Measurements from ENCODE around the gene SLX4.

Gene SLX4

GRCh38 chr16:3599121-3599520 lies 12.3 kb downstream of the SLX4 start:
- Histone ChIP-seq H3K36me3 (ENCODE audit: control insufficient read depth, insufficient read depth, low read length) (no peaks in the 10 kb centered on the region), H3K4me3 (ENCODE audit: insufficient read depth, low read depth, low read length, poor library complexity, severe bottlenecking) (no peak overlapping the region), H3K9me3 (ENCODE audit: control insufficient read depth, low read length) (no peaks in the 10 kb centered on the region), H3K4me1 (ENCODE audit: control insufficient read depth, insufficient read depth, low read length, poor library complexity, severe bottlenecking) (no peaks in the 10 kb centered on the region), H3K27me3 (replicated peaks; ENCODE audit: control insufficient read depth, insufficient read depth, low read length, poor library complexity, severe bottlenecking) (no peaks in the 10 kb centered on the region), H3K27ac (ENCODE audit: insufficient read depth, low read length, poor library complexity, severe bottlenecking) (no peak overlapping the region)
- DNase-seq = no peak

DNA sequence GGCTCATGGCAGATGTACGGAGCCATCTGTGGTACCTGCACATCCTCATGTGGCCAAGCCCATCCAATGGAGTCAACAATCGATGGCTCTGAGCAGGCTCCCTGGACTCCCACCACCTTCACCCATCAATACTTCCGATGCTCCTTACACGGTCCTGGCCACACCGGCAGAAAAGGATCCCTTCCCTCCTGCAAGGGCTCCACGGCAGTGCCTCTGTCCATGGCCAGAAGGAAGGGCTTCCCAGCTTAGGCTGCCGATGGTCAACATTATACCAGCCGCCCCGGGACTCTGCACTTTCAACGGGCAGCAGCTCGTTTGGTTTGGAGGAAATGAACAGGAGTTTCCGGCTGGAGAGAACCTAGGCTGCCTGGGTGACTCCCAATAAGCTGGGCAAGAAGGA lies 13.2 kb downstream of the SLX4 start:
- H3K4me1 ChIP-seq (ENCODE audit: control insufficient read depth, insufficient read depth, low read length, poor library complexity, severe bottlenecking) = no peaks in the 10 kb centered on the region
- no peaks in the 10 kb centered on the region for H3K27me3 ChIP-seq (replicated peaks; ENCODE audit: control insufficient read depth, insufficient read depth, low read length, poor library complexity, severe bottlenecking)
- no peaks in the 10 kb centered on the region for H3K9me3 ChIP-seq (ENCODE audit: control insufficient read depth, low read length)
- no peak overlapping the region for H3K27ac ChIP-seq (ENCODE audit: insufficient read depth, low read length, poor library complexity, severe bottlenecking)
- no peaks in the 10 kb centered on the region for H3K36me3 ChIP-seq (ENCODE audit: control insufficient read depth, insufficient read depth, low read length)
- no peak for DNase-seq
- no peak overlapping the region for H3K4me3 ChIP-seq (ENCODE audit: insufficient read depth, low read depth, low read length, poor library complexity, severe bottlenecking)

GRCh38 chr16:3597676-3598075 lies 13.7 kb downstream of the SLX4 start:
- DNase-seq = no peak
- no peaks in the 10 kb centered on the region for H3K4me1 ChIP-seq (ENCODE audit: control insufficient read depth, insufficient read depth, low read length, poor library complexity, severe bottlenecking)
- no peak overlapping the region for H3K4me3 ChIP-seq (ENCODE audit: insufficient read depth, low read depth, low read length, poor library complexity, severe bottlenecking)
- no peak overlapping the region for H3K27ac ChIP-seq (ENCODE audit: insufficient read depth, low read length, poor library complexity, severe bottlenecking)
- no peaks in the 10 kb centered on the region for H3K27me3 ChIP-seq (replicated peaks; ENCODE audit: control insufficient read depth, insufficient read depth, low read length, poor library complexity, severe bottlenecking)
- no peaks in the 10 kb centered on the region for H3K36me3 ChIP-seq (ENCODE audit: control insufficient read depth, insufficient read depth, low read length)
- no peaks in the 10 kb centered on the region for H3K9me3 ChIP-seq (ENCODE audit: control insufficient read depth, low read length)

GRCh38 chr16:3597226-3597625 lies 14.2 kb downstream of the SLX4 start:
- Histone ChIP-seq H3K36me3 (ENCODE audit: control insufficient read depth, insufficient read depth, low read length) (no peaks in the 10 kb centered on the region), H3K4me1 (ENCODE audit: control insufficient read depth, insufficient read depth, low read length, poor library complexity, severe bottlenecking) (no peaks in the 10 kb centered on the region), H3K27ac (ENCODE audit: insufficient read depth, low read length, poor library complexity, severe bottlenecking) (no peak overlapping the region), H3K9me3 (ENCODE audit: control insufficient read depth, low read length) (no peaks in the 10 kb centered on the region), H3K27me3 (replicated peaks; ENCODE audit: control insufficient read depth, insufficient read depth, low read length, poor library complexity, severe bottlenecking) (no peaks in the 10 kb centered on the region), H3K4me3 (ENCODE audit: insufficient read depth, low read depth, low read length, poor library complexity, severe bottlenecking) (no peak overlapping the region)
- no peak for DNase-seq

DNA sequence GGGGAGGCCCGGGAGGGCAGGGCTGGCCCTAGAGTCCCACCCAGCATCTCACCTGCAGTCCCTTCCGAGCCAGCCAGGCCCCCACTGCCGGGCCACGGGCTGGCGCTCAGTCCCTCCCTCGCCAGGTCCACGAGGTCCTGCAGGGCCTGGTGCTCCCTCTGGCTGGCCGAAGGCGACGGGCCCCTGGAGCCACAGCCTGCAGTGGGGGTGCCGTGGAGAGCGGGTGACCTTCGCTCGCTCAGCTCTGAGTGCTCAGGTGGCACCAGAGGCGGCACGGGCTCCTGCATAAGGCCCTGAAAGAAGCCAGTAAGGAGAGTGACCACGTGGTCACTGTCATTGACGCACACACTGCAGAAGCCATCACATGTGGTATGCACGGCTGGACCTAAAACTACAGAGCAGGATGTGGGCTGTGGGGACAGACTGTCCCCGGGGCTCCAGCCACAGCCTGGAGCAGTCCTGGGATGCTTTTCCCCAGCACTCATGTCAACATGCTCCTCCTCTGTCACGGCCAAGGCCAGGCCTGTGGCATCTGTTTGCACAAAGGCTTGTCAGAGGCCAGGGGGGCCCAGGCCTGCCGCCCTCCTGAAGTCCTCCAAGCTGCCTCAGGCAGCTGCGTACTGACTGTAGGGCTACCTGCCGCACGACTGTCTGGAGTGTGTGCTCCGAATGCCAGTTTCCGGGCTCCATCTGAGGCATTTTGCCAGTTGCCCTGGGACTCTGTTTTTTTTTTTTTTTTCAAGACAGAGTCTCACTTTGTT lies 15.1 kb downstream of the SLX4 start:
- Histone ChIP-seq H3K27ac (ENCODE audit: insufficient read depth, low read length, poor library complexity, severe bottlenecking) (no peak overlapping the region), H3K36me3 (ENCODE audit: control insufficient read depth, insufficient read depth, low read length) (no peaks in the 10 kb centered on the region), H3K4me1 (ENCODE audit: control insufficient read depth, insufficient read depth, low read length, poor library complexity, severe bottlenecking) (no peaks in the 10 kb centered on the region), H3K9me3 (ENCODE audit: control insufficient read depth, low read length) (no peaks in the 10 kb centered on the region), H3K4me3 (ENCODE audit: insufficient read depth, low read depth, low read length, poor library complexity, severe bottlenecking) (no peak overlapping the region), H3K27me3 (replicated peaks; ENCODE audit: control insufficient read depth, insufficient read depth, low read length, poor library complexity, severe bottlenecking) (no peaks in the 10 kb centered on the region)
- no peak for DNase-seq

DNA sequence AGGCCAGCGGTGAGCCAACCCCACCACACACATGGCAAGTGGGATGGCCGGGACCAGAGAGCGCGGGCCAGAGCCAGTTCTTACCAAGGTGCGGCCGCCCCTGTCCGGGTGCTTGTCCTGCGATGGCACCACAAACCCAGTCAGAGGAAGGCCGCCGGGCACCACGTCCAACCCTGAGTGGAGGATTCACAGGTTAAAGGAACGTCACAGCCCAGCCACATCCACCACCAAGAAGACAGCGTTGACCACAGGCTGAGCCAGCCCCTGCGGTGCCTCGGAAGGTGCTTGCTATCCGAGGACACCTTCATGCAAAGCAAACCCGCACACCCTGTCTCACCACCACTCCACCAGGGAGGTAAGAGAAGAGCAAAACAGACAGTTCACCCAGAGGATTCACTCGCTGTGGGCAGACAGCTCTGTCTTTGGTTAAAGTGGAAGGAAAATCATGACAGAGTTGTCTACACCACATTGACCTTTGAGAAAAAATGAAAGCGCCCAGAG lies 15.8 kb downstream of the SLX4 start:
- Histone ChIP-seq H3K27me3 (replicated peaks; ENCODE audit: control insufficient read depth, insufficient read depth, low read length, poor library complexity, severe bottlenecking) (no peaks in the 10 kb centered on the region), H3K36me3 (ENCODE audit: control insufficient read depth, insufficient read depth, low read length) (no peaks in the 10 kb centered on the region), H3K4me1 (ENCODE audit: control insufficient read depth, insufficient read depth, low read length, poor library complexity, severe bottlenecking) (no peaks in the 10 kb centered on the region), H3K27ac (ENCODE audit: insufficient read depth, low read length, poor library complexity, severe bottlenecking) (no peak overlapping the region), H3K4me3 (ENCODE audit: insufficient read depth, low read depth, low read length, poor library complexity, severe bottlenecking) (no peak overlapping the region), H3K9me3 (ENCODE audit: control insufficient read depth, low read length) (no peaks in the 10 kb centered on the region)
- no peak for DNase-seq

GRCh38 chr16:3595110-3595486 lies 16.3 kb downstream of the SLX4 start:
- no peak for DNase-seq
- Histone ChIP-seq H3K4me1 (ENCODE audit: control insufficient read depth, insufficient read depth, low read length, poor library complexity, severe bottlenecking) (no peaks in the 10 kb centered on the region), H3K9me3 (ENCODE audit: control insufficient read depth, low read length) (no peaks in the 10 kb centered on the region), H3K27ac (ENCODE audit: insufficient read depth, low read length, poor library complexity, severe bottlenecking) (no peak overlapping the region), H3K36me3 (ENCODE audit: control insufficient read depth, insufficient read depth, low read length) (no peaks in the 10 kb centered on the region), H3K27me3 (replicated peaks; ENCODE audit: control insufficient read depth, insufficient read depth, low read length, poor library complexity, severe bottlenecking) (no peaks in the 10 kb centered on the region), H3K4me3 (ENCODE audit: insufficient read depth, low read depth, low read length, poor library complexity, severe bottlenecking) (no peak overlapping the region)

DNA sequence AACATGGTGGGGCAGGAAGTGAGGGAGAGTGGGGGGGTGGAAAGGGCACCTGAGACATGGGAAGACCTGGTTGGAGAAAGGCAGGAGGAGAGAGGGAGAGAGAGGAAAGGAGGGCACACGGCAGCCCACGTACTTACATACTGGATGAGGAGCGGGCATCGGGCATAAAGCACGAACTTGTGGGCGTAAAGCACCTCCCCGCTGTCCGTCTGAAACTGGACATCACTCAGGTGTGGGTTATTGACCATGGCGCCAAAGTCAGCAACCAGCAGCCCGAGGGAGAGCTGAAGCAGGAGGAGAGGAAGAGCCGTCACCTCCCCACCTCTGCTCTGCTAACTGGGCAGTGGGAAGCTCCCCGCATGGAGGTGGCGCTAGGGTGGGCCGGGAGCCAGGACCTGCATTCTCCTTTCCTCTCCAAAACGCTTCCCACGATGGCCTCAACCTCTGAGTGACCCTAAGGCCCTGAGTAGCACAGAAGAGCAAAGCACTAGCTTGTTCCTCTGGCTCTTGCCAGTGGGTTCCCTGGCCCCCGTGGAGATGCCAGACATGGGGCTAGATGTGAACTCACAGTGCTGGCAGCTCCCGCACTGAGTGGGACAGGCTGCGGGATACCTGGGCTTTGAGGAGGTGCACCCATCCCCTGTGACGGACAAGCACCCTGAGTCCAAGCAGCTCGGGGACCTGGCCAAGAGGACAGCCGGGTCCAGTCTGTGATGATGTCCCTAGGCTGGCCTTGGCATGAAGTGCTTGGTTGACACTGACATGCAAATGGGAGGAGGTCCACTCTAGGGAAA lies 16.9 kb downstream of the SLX4 start:
- Histone ChIP-seq H3K4me3 (ENCODE audit: insufficient read depth, low read depth, low read length, poor library complexity, severe bottlenecking) (no peak overlapping the region), H3K4me1 (ENCODE audit: control insufficient read depth, insufficient read depth, low read length, poor library complexity, severe bottlenecking) (no peaks in the 10 kb centered on the region), H3K36me3 (ENCODE audit: control insufficient read depth, insufficient read depth, low read length) (no peaks in the 10 kb centered on the region), H3K27me3 (replicated peaks; ENCODE audit: control insufficient read depth, insufficient read depth, low read length, poor library complexity, severe bottlenecking) (no peaks in the 10 kb centered on the region), H3K27ac (ENCODE audit: insufficient read depth, low read length, poor library complexity, severe bottlenecking) (no peak overlapping the region), H3K9me3 (ENCODE audit: control insufficient read depth, low read length) (no peaks in the 10 kb centered on the region)
- no peak for DNase-seq

- DNase-seq = no peak
- Histone ChIP-seq H3K36me3 (ENCODE audit: control insufficient read depth, insufficient read depth, low read length) (no peaks in the 10 kb centered on the region), H3K27ac (ENCODE audit: insufficient read depth, low read length, poor library complexity, severe bottlenecking) (no peak overlapping the region), H3K27me3 (replicated peaks; ENCODE audit: control insufficient read depth, insufficient read depth, low read length, poor library complexity, severe bottlenecking) (no peaks in the 10 kb centered on the region), H3K9me3 (ENCODE audit: control insufficient read depth, low read length) (no peaks in the 10 kb centered on the region), H3K4me3 (ENCODE audit: insufficient read depth, low read depth, low read length, poor library complexity, severe bottlenecking) (no peak overlapping the region), H3K4me1 (ENCODE audit: control insufficient read depth, insufficient read depth, low read length, poor library complexity, severe bottlenecking) (no peaks in the 10 kb centered on the region)
Measured at GRCh38 chr16:3592559-3592958, 18.8 kb downstream of the SLX4 start.

GRCh38 chr16:3591991-3592390 lies 19.4 kb downstream of the SLX4 start:
- no peaks in the 10 kb centered on the region for H3K27me3 ChIP-seq (replicated peaks; ENCODE audit: control insufficient read depth, insufficient read depth, low read length, poor library complexity, severe bottlenecking)
- no peak overlapping the region for H3K4me3 ChIP-seq (ENCODE audit: insufficient read depth, low read depth, low read length, poor library complexity, severe bottlenecking)
- H3K4me1 ChIP-seq (ENCODE audit: control insufficient read depth, insufficient read depth, low read length, poor library complexity, severe bottlenecking) = no peaks in the 10 kb centered on the region
- DNase-seq = no peak
- no peaks in the 10 kb centered on the region for H3K9me3 ChIP-seq (ENCODE audit: control insufficient read depth, low read length)
- H3K36me3 ChIP-seq (ENCODE audit: control insufficient read depth, insufficient read depth, low read length) = no peaks in the 10 kb centered on the region
- no peak overlapping the region for H3K27ac ChIP-seq (ENCODE audit: insufficient read depth, low read length, poor library complexity, severe bottlenecking)

Data from effector memory CD4-positive, alpha-beta T cell (primary cell).